Endothelial cell of umbilical vein (primary cell): Measurements from ENCODE around the gene MYO16.

Source experiments
- POLR2A ChIP-seq: IDR thresholded peaks from 2 replicates; pipeline ENCODE4 v1.6.1; 2012; ENCODE audit warnings: low read depth, mild to moderate bottlenecking, control low read depth, low read length
- TF ChIP-seq, protein P1 (sequence below), 2 donors: IDR thresholded peaks; 1 replicate in 1 of 2; 2 replicates in 1 of 2; pipeline ENCODE4 v1.5.1; 2011; ENCODE audit warnings: low read length in 2 of 2, mild to moderate bottlenecking in 2 of 2, moderate library complexity in 2 of 2, control low read depth in 1 of 2, inconsistent platforms in 1 of 2, low read depth in 1 of 2; ENCODE audit not compliant: insufficient read depth in 1 of 2; ENCODE audit errors: extremely low read depth in 1 of 2

DNA sequence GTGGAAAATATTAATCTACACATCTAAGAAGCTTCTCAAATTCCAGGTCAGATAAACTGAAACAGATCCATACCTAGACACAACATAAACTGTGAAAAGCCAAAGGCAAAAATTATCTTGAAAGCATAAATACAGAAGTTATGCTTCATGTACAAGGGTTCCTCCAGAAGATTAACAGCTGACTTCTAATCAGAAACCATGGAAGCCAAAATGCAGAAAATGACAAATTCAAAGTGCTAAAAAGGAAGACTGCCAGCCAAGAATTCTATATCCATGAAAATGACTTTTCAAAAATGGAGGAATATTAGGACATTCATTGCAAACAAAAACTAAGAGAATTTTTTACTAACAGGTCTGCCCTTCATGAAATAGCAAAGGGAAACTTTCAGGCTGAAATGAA, 72.8 kb downstream of the MYO16 start:
- TF ChIP-seq, protein P1, sequence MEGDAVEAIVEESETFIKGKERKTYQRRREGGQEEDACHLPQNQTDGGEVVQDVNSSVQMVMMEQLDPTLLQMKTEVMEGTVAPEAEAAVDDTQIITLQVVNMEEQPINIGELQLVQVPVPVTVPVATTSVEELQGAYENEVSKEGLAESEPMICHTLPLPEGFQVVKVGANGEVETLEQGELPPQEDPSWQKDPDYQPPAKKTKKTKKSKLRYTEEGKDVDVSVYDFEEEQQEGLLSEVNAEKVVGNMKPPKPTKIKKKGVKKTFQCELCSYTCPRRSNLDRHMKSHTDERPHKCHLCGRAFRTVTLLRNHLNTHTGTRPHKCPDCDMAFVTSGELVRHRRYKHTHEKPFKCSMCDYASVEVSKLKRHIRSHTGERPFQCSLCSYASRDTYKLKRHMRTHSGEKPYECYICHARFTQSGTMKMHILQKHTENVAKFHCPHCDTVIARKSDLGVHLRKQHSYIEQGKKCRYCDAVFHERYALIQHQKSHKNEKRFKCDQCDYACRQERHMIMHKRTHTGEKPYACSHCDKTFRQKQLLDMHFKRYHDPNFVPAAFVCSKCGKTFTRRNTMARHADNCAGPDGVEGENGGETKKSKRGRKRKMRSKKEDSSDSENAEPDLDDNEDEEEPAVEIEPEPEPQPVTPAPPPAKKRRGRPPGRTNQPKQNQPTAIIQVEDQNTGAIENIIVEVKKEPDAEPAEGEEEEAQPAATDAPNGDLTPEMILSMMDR (IDR thresholded peaks at IDR 0.05; ENCODE audit: extremely low read depth in 1 of 2, insufficient read depth in 1 of 2, low read depth in 1 of 2, low read length in 2 of 2) = no peak
- no peak for TF ChIP-seq POLR2A
